Eye (tissue), 1 donor: ENCODE results near the gene FKBP1A.
A peak's percentile ranks its signal among the peaks of the same experiment; 100 is the strongest.

ENCODE experiments used
- DNase-seq: peaks from one replicate; pipeline ENCODE4 v3.0.0-alpha.2; 2015

FKBP1A gene

DNA sequence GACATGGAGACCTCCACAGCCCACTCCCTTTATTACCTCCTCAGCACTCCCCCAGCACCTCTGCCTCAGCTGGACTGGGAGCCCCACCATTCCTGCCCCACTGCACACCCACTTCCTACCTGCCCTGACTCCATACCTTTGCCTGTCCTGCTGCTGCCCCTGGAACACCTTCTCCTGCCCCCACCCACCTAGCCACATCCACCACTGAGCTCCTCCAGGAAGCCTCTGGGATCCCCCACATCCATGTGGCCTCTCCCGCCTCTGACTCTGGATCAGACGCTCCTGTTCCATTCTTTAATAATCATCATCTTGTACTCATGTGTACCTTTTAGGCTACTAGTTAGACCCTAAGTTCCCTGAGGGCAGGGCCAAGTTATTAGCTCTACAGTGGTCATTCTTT lies 61.8 kb downstream of the FKBP1A start:
- no peak for DNase-seq

DNA sequence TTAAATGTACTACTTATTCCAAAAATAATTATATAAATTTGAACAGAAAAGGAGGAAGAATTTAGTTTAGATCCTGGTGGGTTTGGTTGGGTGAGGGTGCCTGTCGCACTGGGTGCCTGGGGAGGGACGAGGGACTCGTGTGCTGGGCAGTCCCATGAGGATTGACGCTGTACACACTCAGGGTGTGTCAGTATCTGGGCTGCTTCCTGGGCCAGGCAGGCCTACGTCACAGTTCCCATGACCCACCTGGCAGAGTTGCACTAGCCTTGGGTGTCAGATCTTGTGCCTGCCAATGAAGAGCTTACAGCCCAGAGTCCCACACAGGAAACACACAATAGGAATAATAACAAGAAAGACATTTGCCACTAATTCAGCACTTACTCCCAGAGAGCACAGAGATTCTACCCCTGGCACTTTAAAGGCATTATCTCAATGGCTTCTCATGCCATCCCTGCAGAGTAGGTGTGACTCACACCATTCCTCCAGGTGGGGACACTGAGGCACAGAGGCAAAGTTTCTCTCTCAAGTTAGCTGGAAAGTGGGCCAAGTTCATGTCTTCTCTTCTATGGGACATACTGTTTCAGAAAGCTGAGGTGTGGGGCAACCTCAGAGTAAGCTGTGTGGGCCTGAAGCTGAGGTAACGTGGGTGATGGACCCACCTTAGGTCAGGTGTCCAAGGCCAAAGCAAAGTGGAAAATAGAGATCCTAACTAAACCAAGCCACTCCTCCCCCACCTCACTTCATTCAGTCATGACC lies 62.6 kb downstream of the FKBP1A start:
- no peak for DNase-seq

DNA sequence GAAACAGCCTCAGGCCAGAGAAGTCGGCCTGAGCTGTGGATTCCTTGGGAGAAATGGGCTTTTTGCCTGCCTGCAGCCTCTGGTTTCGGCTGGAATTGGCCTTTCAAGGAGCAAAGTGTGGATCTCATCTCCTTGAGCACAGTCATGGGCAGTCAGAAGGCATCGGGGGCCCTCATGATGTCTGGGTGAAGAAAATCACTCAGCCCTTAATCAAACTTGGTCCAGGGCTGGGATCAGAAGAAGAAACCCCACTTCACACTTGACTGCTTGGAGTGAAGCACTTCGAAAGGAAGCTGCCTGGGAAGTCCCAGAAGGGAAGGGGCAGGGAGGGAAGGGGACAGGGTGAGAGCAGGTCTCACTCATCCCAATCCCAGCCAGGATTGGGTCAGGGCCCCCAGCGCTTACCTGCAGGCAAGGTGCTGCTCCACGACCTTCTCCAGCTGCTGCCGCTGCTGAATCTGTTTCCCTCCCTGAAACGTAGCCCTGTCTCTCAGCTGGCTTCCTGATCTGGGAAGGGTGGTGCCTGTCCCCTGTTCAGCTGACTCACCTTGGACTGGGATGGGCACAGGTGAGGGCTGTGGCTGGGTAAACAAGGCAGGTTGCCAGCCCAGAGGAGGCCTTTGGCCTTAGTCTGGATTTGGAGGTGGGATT lies 64.0 kb downstream of the FKBP1A start, which contains the start of gene SDCBP2:
TSS of gene SDCBP2 (minus strand) at position 460 of the 651 bp plus-strand sequence. CDS start 8,723 bp downstream, outside the sequence.
- no peak for DNase-seq

DNA sequence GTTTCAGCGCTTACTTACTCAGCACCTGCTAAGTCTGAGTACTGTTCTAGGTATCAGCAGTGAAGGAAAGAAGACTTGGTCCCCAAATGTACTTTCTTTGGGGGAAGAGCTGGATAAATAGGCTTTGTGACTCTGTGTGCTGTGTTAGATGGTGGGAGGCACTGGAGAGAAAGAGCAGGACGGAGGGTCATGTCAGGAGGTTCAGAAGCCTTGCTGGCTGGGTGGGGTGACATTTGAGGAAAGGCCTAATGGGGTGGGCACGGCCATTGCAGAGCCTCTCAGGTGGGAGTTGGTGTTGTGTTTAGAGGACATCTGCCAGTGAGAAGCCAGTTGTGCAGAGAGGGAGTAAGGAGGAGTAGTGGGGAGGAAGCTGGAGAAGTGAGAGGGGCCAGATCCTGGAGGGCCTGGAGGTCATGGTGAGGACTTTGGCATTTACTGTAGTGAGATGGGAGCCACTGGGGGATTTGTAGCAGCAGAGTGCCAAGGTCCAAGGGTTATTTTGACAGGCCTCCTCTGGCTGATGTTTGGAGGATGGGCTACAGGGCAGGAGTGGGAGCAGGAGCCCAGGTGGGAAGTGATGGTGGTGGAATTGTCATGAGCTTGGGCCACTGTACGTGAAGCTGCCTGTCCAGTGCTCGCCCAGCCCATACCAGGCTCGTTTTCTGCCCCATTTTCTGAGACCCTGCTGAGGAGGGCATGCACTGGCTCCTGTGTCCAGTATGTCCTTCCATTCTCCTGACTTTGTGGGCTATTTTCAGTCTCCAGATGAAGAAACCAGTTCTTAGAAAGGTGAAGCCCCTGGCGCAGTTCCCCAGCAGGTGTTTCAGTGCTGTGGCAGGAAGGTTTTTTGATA lies 64.8 kb downstream of the FKBP1A start:
- DNase-seq, result no peak

DNA sequence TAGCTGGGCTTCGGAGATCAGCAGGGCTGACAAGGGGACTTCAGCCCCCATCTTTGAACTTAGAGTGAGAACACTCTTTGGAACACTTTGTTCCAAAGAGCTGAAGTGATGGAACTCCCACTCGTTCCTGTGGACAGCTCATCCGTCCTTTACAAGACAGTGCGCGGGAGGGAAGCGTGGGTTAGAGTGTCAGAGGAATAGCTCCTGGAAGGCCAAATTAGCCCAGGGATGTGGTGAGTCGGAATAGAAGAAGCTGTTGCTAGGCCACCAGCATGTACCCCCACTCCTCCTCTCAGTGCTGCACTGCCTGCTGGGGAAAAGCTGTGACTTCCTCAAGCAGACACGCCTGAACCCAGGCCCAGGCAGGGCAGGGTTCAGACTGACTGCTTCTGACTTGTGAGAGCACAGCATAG lies 65.6 kb downstream of the FKBP1A start:
- no peak for DNase-seq

DNA sequence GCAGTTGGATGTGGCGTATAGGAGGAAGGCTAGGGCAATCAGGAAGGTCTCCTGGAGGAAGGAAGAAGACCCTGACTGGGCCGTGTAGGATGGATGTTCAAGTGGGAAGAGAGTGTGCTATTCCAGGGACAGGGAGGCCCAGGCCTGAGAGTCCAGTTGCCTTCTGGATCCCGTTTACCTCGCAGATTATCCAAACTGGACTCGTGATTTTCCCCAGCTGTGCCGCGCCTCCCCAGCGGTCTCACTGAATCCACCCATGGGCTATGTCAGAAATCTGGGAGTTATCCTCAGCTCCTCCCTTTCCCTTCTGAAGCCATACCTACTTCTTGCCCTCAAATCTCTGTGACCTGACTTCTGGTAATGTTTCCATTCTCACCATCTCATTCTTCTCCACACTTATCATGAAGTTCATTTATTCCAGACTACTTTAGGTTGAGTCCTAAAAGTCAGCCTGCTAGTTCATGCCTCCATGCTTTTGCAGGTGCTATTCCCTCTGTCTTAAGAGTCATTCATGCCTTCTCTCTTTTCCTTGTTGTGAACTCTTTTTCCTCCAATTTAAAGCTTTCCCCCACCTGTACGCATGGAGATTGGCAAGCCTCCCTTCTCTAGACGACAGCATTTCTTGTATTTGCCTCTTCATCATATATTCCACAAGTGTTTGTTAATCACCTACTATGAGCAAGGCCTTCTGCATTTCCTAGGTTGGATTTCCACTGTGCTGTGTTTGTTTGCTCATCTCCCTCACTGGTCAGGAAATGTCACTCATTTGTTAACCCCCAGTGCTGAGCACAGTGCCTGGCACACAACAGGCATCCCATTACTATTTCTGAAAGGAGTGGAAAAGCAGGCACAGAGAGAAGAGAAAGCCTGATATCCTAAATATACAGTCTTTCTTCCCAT lies 66.6 kb downstream of the FKBP1A start:
- DNase-seq, result no peak

DNA sequence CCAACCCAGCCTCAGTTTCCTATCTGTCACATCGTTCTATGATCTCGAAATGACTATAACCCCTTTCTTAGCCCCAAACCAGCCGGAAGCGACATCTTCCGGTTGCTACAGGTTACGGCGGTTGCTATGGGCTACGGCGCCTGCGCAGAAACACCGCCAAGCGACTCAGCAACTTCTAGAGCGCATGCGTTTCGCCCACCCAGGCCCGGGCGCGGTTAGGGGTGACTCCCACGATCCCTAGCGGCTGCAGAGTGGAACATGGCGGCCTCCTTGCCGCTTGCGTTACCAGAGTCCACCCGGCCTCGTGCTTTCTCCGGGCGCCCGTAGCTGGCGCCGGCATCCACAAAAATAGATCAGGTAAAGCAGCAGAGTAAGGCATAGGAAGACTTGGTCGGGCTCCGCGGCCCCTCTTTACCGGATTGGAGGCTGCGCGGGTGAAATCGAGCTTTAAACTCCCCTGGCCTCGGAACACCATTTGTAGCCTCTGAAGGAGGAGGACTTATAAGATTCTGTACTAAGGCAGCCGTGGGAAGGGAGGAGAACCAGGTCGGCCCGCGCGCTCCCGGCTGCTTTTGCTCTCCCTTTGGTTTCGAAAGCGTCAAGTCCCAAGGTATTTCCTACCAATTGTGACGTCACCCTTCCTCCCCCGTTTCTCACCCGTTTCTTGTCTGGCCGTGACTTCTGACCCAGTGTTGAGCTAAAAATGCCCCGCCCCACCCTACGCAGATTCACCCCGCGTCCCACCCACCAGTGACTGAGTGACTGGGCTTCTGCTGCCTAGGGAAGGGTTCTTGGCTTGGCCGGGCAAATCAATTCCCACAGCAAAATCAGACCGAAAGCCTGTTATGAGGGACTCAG lies 67.5 kb downstream of the FKBP1A start:
- DNase-seq, result peak; percentile 99

DNA sequence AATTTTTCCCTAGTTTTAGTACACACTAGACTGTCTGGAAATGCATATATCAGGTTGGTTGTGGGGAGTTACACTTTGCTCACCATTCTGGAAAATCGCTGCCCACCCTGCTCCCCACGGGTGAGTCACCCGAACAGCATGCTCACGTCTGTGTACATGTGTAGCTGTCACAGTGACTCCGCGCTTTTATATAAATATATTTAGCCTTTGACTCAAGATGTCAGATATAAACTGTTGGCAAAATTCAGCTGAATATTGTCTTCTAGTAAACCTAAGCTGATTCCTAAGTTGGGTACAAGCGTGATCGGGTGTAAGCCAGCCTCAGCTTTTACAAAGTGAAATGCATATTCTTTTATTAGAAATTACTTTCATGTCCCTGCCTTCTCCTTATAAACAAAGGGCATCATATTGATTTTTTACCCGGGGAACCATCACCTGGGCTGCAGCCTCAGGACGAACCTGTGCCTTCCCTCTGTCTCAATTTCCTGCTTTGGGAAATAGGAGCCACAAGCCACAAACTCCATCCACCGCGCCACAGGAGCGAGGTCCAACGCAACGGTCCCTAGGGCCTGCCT lies 68.2 kb downstream of the FKBP1A start:
- DNase-seq, result no peak

DNA sequence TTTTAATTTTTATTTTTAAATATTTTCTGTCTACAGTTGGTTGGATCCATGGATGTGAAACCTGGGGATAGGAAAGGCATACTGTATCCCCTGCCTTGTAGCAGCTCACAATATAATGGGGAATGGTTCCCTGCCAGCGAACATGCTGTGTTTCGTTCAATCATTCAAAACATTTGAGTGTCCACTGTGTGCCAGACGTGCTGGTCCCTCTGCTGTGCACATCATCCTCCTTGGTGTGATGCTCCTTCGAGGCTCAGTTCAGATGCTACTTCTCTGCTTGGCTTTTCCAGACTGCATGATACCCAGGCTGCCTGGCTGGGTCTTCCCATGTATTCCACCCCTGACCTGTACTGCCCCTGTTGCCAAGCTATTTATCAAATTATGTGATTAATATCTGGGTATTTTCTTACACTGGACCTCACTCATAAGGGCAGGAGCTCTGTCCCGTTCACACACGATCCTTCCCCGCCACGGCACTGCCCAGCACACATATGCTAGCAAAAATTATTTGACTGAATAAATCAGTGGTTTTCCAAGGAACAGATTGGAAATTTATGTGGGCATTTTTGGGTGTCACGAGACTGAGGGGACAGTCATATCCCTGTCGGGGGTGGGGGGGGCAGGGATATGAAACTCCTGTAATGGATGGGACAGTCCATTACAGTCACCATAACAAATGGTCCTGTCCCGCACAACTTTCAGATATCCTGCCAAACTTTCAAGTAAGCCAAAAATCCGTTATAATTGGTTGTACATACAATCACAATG lies 68.8 kb downstream of the FKBP1A start:
- no peak for DNase-seq

DNA sequence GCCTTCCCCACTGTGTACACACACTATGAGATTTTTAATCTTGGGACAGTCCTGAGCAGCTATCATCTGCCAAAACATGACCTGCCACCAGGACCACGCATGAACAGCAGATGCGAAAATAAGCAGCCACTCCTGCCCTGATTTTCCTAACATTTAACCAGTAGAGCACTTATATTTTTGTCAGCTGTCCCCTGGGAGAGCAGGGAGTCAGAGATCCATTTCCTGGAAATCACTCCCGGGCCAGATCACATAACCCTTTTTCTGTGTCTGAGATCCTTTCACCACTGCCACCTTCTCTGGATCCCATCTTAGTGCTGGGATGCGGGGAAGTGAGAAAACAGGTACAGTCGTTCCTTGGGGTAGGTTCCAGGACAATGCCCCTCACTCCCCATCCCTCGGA lies 69.6 kb downstream of the FKBP1A start:
- no peak for DNase-seq

DNA sequence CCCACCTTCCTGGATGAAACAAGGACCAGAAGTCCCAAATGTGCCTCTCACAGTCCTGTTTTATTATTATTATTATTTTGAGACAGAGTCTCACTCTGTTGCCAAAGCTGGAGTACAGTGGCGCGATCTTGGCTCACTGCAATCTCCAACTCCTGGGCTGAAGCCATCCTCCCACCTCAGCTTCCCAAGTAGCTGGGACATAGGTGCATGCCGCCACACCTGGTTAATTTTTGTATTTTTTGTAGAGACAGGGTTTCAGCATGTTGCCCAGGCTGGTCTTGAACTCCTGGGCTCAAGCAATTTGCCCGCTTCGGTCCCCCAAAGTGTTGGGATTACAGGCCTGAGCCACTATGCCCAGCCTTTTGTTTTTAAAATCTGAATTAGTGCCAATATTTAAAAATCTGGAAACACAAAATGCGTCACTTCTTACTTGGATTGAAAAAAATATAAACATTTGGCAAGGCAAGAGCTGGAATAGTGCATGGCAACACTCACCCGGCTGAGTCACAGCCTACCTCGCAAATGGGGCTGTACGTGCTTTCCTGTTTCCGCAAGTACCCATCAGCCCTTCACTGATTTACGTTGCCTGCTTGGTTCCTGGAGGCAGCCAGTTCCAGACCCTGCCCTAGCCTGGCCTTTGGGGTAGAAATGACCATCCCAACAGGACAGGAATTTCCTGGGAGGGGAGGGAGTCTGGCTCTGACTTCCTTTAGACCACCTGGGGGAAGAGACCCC lies 70.2 kb downstream of the FKBP1A start:
- no peak for DNase-seq

DNA sequence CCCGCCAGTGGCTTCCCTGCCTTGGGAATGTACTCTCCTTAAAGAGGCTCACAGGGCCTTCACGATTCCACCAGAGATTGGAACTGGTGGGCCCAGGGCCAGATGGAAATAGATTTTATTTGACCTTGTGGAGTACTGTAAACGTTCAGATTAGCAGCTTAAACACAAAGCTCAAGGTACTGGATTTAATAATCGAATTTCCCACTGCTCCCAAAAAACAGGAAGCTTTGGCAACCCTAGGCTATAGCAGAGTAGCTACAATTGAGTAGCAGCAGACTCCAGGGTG lies 71.3 kb downstream of the FKBP1A start:
- no peak for DNase-seq

DNA sequence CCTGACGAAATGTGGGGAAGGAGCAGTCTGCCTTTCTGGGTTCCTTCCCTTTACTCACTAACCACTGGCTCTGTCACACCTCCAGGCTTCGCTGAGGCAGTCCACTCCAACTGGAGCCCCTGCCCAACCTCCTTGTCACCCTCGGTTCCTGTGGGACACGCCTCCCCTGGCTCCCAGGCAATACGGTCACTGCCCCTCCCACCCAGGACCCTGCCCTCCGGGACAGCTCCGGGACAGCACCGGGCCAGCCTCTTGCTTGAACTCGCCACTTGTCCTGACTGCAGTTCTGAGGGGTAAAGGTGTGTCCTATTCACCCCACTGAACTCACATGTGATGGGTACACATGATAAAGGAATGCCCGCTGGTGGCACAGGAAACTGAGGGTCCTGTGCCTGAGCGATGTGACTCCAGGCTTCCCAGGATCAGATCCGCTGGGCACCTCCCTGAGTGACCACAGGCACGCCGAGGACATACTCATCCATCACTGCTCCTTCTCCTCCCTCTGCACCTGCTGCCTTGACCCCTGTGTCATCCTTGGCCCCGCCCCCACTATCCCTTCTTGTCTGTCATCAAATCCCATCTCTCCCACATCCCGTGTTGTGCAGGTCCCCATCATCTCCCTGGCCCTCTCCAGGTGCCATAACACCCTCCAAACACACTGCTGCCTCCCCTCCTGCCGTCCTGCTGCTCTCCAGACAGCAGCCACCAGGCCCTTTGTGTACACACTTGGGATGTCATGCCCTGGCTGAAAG lies 71.8 kb downstream of the FKBP1A start:
- no peak for DNase-seq

DNA sequence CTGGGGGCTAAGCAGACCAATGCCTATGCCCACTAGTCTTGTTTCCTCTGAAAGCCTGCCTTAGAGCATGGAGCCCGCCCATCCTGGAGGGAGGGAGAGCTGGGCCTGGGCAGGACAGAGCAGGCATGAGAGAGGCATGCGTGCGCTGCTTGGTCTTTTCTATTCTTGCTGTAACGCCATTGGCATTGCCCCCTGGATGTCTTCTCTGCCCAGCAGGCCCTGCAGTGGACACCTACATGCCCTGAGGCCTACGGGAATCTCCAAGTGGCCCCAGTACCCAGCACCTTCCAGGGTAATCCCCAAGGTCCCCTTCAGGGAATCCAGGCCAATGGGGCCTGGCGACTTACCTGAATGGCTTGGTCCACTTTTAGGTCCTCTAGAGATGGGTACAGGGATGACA lies 72.8 kb downstream of the FKBP1A start:
- DNase-seq, result no peak

DNA sequence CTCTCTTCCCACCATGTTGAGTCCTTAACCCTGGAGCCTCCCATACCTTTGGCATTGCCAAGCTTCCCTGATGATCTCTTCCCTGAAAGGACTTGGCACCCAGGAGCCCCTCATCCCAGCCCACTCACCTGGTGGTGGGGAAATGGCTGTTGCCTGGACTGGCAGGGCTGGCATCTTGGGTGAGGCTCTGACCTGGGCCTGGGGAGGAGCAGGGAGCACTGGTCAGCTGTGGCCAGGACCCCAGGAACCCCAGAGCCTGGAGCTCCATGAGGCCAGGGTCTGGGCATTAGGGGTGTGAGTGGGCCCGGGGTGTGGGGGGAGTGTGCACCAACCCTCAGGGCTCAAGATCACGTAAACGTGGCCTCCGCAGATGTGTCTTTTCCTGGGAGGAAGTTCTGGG lies 73.4 kb downstream of the FKBP1A start:
- DNase-seq, result no peak

DNA sequence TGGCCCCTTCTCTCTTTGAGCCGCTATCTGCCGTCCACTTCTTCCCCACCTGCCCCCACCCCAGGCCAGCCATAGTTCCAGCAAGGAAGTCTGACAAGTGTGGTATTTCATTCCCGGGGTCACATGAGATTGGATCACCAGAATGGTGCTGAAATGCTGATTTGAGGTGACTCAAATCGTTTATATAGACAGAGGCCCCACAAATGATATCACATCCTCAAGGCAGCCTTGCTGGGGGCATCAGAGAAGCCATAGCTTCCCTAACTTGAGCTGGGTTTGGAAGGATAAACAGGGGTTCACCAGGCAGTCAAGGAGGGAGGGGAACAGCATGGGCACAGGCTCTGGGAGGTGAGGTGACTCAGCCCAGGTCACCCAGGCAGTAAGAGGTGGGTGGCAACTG lies 73.8 kb downstream of the FKBP1A start:
- DNase-seq, result no peak
